NAMALWA (cell line): Measurements from ENCODE around the gene THY1.
A peak's percentile ranks its signal among the peaks of the same experiment; 100 is the strongest.

Experiments
- DNase-seq: peaks from one replicate; pipeline ENCODE4 v3.0.0-alpha.2; 2015; ENCODE audit warnings: low spot score

THY1 gene

GRCh38 chr11:119369132-119369925 lies 53.6 kb downstream of the THY1 start:
- no peak for DNase-seq

- no peak for DNase-seq
These were observed 54.6 kb downstream of the THY1 start for GRCh38 chr11:119368121-119369034.

- DNase-seq = peak; percentile 56
These were observed 55.3 kb downstream of the THY1 start for GRCh38 chr11:119367661-119368120.
